Calu3 (cell line): ENCODE measurements around the gene GSK3B. TPM values are rescaled to one million over a fixed set of nuclear protein-coding genes. Genes with fewer than 3 reads are reported as not detected.

Experiments used
- BruUV-seq: library from RNA; stranded (reverse); fragments of 400-500 nt; replicated peaks from 2 replicates; lab custom pipeline; 2021; lab: Mats Ljungman, UMichigan
- CTCF ChIA-PET: fragments of 300-600 bp; sonication (Branson Sonifier 250); formaldehyde crosslinking; loops from one replicate; lab custom pipeline; 2022; ENCODE audit warnings: antibody characterized with exemption; lab: Charles Lee
- DNase-seq: peaks from one replicate; pipeline ENCODE4 v3.0.0; 2022
- H3K27ac Mint-ChIP-seq: one replicate; pipeline ENCODE4 v1.8.0; 2022; ENCODE audit warnings: mixed read lengths; ENCODE audit not compliant: unreplicated experiment
- H3K27me3 Mint-ChIP-seq: one replicate; pipeline ENCODE4 v1.8.0; 2022; ENCODE audit warnings: mixed read lengths; ENCODE audit not compliant: unreplicated experiment
- H3K36me3 Mint-ChIP-seq: one replicate; pipeline ENCODE4 v1.8.0; 2022; ENCODE audit warnings: mild to moderate bottlenecking, moderate library complexity, mixed read lengths; ENCODE audit not compliant: insufficient read depth, unreplicated experiment
- H3K4me1 Mint-ChIP-seq: one replicate; pipeline ENCODE4 v1.8.0; 2022; ENCODE audit warnings: mild to moderate bottlenecking, low read depth, mixed read lengths; ENCODE audit not compliant: unreplicated experiment
- H3K4me3 Mint-ChIP-seq: one replicate; pipeline ENCODE4 v1.8.0; 2022; ENCODE audit warnings: mild to moderate bottlenecking, low read depth, moderate library complexity, mixed read lengths; ENCODE audit not compliant: unreplicated experiment
- H3K9me3 Mint-ChIP-seq: one replicate; pipeline ENCODE4 v1.8.0; 2022; ENCODE audit warnings: low read depth, mixed read lengths; ENCODE audit not compliant: unreplicated experiment
- intact Hi-C: fragments of 100-400 bp; cut with micrococcal nuclease; formaldehyde crosslinking; loops from one replicate; pipeline ENCODE4 v1.10.0; 2022; ENCODE audit not compliant: unreplicated experiment
- total RNA-seq: library from RNA; stranded (reverse); gene quantifications from 2 replicates; pipeline ENCODE4 v1.2.3, GENCODE V29; 2022
- TF ChIP-seq, protein P1 (sequence below): fragments of 200-600 bp; IDR thresholded peaks from one replicate; pipeline ENCODE4 v1.8.0; 2022; ENCODE audit warnings: antibody characterized with exemption; ENCODE audit not compliant: unreplicated experiment

GSK3B gene
- total RNA-seq, 1 experiment from 2014 or later: 48.6 TPM

DNA sequence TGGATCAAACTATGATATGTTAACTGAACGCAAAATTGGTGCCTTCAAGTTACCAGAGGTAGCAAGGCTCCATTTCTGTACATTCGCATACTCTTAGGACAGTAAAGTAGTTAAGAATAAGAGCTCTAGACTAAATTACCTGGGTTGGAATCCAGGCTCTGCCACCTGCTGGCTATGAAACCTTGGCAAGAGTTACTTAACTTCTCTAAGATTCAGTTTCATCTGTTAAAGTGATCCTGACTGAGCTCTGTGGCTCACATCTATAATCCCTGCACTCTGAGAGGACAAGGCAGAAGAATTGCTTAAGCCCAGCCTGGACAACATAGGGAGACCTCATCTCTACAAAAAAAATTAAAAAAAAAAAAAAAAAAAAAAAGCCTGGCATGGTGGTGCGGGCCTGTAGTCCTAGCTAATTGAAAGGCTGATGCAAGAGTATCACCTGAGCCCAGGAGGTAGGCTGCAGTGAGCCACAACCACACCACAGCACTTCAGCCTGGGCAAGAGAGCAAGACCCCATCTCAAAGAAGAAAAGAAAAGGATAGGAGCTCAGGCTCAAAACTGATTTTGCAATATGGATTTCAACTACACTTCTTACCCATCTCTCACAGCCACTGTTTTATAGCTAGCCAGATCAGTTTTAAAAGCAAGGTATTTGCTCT lies 21.3 kb downstream of the GSK3B start:
- no peak overlapping the region for H3K4me3 Mint-ChIP-seq
- H3K36me3 Mint-ChIP-seq: no peaks in the 10 kb centered on the region
- CTCF ChIA-PET: interaction anchor here (0.6 to 0.8 kb wide), 5 partner anchors 15 to 1350 kb away, joined by 5 to 7 read pairs (median 7); partner anchors contain the start of gene GSK3B
- intact Hi-C loops: no loop called here
- DNase-seq: no peak
- TF ChIP-seq, protein P1, sequence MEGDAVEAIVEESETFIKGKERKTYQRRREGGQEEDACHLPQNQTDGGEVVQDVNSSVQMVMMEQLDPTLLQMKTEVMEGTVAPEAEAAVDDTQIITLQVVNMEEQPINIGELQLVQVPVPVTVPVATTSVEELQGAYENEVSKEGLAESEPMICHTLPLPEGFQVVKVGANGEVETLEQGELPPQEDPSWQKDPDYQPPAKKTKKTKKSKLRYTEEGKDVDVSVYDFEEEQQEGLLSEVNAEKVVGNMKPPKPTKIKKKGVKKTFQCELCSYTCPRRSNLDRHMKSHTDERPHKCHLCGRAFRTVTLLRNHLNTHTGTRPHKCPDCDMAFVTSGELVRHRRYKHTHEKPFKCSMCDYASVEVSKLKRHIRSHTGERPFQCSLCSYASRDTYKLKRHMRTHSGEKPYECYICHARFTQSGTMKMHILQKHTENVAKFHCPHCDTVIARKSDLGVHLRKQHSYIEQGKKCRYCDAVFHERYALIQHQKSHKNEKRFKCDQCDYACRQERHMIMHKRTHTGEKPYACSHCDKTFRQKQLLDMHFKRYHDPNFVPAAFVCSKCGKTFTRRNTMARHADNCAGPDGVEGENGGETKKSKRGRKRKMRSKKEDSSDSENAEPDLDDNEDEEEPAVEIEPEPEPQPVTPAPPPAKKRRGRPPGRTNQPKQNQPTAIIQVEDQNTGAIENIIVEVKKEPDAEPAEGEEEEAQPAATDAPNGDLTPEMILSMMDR: no peak
- H3K27me3 Mint-ChIP-seq: no peaks in the 10 kb centered on the region
- BruUV-seq: no TSS peak
- H3K27ac Mint-ChIP-seq: no peak overlapping the region
- no peaks in the 10 kb centered on the region for H3K9me3 Mint-ChIP-seq
- H3K4me1 Mint-ChIP-seq: peaks cover 11% of the 10 kb centered on the region

DNA sequence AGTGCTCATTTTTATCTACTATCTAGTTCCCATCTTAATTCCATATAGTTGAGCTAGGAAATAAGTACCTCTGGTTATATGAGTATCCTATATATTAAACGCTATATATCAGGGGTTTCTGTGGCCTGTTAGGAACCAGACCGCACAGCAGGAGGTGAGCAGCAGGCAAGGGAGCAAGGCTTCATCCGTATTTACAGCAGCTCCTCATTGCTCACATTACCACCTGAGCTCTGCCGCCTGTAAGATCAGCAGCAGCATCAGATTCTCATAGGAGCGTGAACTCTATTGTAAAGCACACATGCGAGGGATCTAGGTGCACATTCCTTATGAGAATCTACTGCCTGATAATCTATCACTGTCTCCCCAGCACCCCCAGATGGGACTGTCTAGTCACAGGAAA lies 23.0 kb downstream of the GSK3B start:
- H3K27ac Mint-ChIP-seq: no peak overlapping the region
- BruUV-seq: no TSS peak
- intact Hi-C loops: no loop called here

GRCh38 chr3:120070263-120070981 lies 23.8 kb downstream of the GSK3B start:
- no peaks in the 10 kb centered on the region for H3K9me3 Mint-ChIP-seq
- H3K27ac Mint-ChIP-seq: no peak overlapping the region
- H3K36me3 Mint-ChIP-seq: no peaks in the 10 kb centered on the region
- H3K4me3 Mint-ChIP-seq: no peak overlapping the region
- no TSS peak for BruUV-seq
- TF ChIP-seq, protein P1: no peak
- intact Hi-C loops: no loop called here
- H3K27me3 Mint-ChIP-seq: no peaks in the 10 kb centered on the region
- CTCF ChIA-PET: interaction anchor here (0.7 to 1.0 kb wide), 2 partner anchors 18 to 102 kb away, joined by 3 read pairs; no protein-coding TSS in a partner anchor
- DNase-seq: no peak
- H3K4me1 Mint-ChIP-seq: peaks cover 4% of the 10 kb centered on the region

More for the DNA sequence above, 23.0 kb downstream of the GSK3B start:
- Mint-ChIP-seq H3K36me3 (no peaks in the 10 kb centered on the region), H3K27me3 (no peaks in the 10 kb centered on the region), H3K9me3 (no peaks in the 10 kb centered on the region), H3K4me1 (peaks cover 11% of the 10 kb centered on the region), H3K4me3 (no peak overlapping the region)
- CTCF ChIA-PET: no interaction called here
- TF ChIP-seq, protein P1: no peak
- no peak for DNase-seq

DNA sequence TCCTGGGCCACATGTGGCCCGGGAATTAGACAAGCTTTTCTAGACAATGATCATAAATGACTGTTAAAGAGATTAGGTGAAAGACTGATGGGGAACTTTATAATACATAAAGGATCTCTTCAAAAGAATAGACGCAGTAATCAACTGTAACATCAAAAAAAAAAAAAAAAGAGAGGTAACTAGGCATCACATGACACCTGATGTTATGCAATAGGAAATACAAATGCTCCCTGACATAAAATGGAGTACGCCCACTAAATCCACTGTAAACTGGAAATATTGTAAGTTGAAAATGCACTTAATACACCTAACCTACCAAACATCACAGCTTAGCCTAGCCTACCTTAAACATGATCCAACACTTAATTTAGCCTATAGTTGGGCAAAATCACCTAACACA lies 27.2 kb downstream of the GSK3B start:
- Mint-ChIP-seq H3K9me3 (no peaks in the 10 kb centered on the region), H3K36me3 (no peaks in the 10 kb centered on the region), H3K27me3 (no peaks in the 10 kb centered on the region), H3K27ac (no peak overlapping the region), H3K4me3 (no peak overlapping the region), H3K4me1 (no peaks in the 10 kb centered on the region)
- CTCF ChIA-PET: no interaction called here
- DNase-seq: no peak
- TF ChIP-seq, protein P1: no peak
- intact Hi-C loops: loop anchor here (10.0 kb wide), 1 partner anchor 52 kb away; no protein-coding TSS in a partner anchor
- no TSS peak for BruUV-seq
